GM21619 (cell line): ENCODE data around the gene STX16.
"Not testable (repeated sequence)": the region's sequence is repeated elsewhere in the genome, so short reads cannot be mapped to it uniquely, and the experiment has no call there.

ENCODE experiments used
- ATAC-seq: cut with Tn5 transposase; IDR thresholded peaks from one replicate; pipeline ENCODE4 v1.9.1; 2021; ENCODE audit not compliant: unreplicated experiment

STX16 gene

GRCh38 chr20:58635279-58635665 lies 15.8 kb upstream of the STX16 start:
- no peak for ATAC-seq

- ATAC-seq: no peak
Observed at GRCh38 chr20:58636396-58636982, 14.6 kb upstream of the STX16 start.

DNA sequence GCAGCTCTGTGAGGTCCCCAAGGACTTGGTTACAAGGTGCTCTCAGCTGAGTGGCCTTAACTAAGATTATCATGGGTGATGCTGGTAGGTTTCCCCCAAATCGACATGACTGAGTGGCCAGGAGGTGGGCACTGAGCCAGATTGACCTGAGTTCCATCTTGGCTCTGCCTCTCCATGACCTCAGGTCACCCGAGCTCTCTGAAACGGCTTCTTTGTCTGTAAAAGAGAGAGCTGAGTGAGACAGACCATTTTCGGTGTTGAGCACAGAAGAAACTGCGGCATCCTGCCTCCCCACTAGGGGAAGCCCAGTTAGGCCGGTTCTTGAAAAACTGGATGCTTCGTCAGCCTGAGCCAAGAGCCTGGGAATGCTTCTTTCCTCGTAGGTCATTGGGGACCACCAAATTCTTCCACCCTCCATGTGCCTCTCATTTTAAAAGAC lies 14.1 kb upstream of the STX16 start:
- no peak for ATAC-seq

GRCh38 chr20:58637466-58638213 lies 13.4 kb upstream of the STX16 start:
- ATAC-seq: no peak

- no peak for ATAC-seq
Observed at GRCh38 chr20:58638467-58639181, 12.5 kb upstream of the STX16 start.

DNA sequence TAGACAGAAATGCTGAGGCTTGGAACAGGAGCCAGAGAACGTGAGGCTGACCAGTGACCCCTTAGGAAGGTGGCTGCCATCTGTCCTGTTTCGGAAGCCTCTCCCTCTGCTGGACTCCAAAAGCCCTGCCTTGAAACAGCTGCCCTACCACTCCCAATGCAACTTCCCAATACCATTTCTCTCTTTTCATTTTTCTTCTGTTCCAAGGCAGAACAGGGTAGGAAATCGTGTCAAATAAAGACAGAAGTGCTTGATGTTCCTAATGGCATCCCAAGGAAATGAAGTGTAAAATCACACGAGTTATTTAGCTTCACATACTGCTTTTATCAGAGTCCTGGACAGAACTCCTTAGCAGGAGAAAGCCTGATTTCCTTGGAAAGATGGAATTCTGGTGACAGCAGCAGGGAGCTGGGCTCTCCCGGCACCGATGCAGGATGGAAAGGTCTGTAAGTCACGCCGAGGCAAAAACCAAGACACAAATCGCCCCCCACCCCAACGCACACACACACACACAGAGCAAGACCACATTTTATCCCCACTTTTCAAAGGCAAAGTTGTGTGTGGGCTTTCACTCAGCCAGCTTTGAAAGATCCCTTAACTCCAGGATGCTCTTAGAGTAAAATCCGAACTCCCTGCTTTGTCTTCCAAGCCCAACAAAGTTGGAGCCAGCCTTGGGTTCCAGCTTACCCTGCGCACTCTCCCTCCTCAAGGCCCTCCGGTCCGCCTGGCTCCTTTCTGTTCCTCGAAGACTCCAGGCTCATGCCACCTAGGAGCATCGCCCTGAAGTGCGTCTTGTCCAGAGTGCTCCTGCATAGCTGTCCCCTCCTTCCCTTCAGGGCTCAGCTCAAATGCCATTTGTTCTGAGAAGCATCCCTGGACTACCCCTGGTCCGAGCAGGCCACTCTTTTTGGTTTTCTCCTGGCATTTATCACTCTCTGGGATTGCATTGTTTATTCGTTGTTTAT lies 11.6 kb upstream of the STX16 start:
- no peak for ATAC-seq

DNA sequence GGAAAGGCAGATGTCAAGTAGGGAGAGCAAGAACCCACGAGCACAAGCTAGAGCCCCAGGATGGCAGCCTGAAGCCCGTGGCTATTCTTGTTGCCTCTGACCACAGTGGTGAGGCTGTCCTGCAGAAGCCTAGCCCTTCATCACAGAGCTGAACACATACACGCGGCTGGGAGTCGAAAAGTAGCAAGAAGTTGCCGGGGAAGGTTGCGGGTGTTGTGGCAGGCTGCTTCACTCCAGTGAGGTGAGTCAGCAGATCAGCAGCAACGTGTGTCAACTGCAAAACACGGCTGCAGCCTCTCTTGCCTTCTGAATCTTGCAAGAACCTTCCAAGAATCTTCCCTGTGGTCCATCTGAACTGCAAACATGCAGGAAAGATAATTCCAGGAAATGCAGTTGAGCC lies 10.6 kb upstream of the STX16 start:
- no peak for ATAC-seq

DNA sequence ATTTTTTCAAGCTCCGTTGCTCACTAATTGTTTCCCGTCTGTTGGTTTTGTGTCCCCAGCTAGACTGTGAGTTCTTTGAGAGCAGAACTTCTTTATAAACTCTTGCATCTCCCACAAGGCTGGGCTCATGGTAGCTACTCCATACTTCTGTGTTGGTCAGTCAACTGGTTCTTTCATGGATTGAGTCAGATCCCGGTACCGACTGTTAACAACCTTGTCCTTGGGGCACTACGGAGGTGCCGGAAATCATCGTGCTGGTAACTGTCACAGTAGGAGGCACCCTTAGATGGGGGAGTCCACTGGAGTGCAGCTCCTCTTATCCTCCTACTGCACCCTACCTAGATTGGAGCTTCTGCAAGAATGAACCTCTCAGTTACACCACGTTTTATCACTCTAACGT lies 8.6 kb upstream of the STX16 start:
- ATAC-seq: no peak

DNA sequence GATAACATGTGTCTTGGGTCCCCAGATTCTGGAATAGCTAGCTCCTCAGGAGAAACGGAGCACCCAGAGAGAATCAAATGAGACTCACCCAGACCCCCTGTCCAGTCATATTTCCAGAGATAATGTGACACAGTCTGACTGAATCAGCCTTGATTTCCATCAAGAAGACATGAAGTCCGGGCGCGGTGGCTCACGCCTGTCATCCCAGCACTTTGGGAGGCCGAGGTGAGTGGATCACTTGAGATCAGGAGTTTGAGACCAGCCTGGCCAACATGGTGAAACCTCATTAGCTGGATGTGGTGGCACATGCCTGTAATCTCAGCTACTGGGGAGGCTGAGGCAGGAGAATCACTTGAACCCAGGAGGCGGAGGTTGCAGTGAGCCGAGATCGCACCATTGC lies 8.2 kb upstream of the STX16 start:
- ATAC-seq: not testable (repeated sequence)

DNA sequence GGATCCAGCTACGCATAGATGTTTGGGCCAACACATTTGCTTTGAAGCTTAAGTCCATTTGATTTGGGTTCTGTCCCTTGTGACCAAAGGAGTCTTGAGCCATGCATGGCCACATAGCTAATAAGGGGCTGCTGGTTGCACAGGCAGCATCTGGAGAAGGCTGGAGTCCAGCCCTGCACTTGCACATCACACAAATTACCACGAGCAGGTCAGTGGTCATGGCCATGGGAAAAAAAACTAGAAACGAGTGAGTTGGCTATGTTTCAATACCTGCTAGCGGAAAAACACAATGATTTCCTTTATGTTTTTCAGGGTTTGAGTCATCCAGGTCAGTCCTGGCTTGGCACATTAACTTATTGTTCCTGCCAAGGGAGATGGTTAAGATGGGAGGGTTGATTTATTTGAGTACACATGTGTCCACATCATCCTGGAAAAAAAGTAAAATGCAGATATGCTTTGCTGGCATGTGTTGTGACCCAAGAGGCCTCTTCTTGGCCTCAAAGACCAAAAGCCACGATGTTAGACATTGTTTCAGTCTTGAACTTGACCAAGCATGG lies 5.6 kb upstream of the STX16 start:
- ATAC-seq: no peak

- ATAC-seq: no peak
Observed at GRCh38 chr20:58646257-58646656, 4.8 kb upstream of the STX16 start.

DNA sequence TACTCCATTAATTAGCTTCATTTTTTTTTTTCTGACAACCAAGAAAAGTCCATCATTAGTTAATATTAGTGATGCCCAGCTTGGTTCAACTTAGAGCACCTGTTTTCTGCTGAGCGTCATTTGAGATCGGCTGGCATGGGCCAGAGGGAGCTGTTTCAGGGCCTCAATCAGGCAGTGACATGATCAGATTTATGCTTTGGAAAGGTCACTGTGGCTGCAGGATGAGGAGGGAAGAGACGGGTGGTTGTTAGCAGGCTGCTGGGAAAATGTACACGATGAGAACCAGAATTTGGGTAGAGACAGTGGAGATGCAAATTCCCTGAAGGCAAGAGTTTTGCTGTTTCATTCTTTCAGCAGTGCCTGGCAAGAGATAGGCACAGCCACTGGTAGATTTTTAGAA lies 4.4 kb upstream of the STX16 start:
- ATAC-seq: no peak

- no peak for ATAC-seq
Observed at GRCh38 chr20:58647162-58647795, 3.8 kb upstream of the STX16 start.

GRCh38 chr20:58647796-58648501 lies 3.1 kb upstream of the STX16 start:
- no peak for ATAC-seq

DNA sequence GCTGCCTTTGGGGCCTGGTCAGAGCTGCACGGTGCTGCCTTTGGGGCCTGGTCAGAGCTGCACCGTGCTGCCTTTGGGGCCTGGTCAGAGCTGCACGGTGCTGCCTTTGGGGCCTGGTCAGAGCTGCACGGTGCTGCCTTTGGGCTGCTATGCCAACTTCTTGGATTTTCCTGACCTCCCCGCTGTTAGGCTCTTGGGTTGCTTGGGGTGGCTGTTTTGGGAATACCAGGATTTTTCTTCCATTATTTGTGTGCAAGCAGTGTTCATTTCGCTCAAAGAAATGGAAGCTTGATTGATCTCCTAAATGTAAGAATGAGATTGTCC lies 2.6 kb upstream of the STX16 start:
- ATAC-seq: not testable (repeated sequence)

GRCh38 chr20:58649288-58650180 lies 1.5 kb upstream of the STX16 start:
- ATAC-seq: no peak

- ATAC-seq: no peak
Observed at GRCh38 chr20:58650181-58650775, 805 bp upstream of the STX16 start.

DNA sequence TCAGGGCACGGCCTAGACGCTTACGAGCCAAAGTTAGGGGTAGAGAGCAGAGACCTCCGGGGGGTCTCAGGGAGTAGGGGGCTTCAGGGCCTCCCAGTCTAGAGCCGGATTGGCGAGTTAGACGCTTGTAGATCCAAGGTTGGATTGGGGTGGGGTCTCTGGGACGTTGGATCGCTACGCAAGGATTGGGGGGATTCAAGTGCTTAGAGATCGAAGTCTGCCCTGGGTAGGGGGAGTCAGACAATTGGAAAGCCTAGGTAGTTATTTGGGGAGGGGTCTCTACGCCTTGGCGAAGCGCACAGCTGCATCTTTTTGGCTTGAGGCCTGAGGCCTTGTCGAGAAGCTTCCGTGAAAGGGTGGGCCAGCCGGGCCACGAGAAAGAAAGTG lies 469 bp downstream of the STX16 start:
- no peak for ATAC-seq
